Neural progenitor cell (in vitro differentiated cells): ENCODE data around the gene SLC10A7. TPM values are rescaled to one million over a fixed set of nuclear protein-coding genes. Genes with fewer than 3 reads are reported as not detected.

Experiments used
- DNase-seq: peaks from one replicate; pipeline ENCODE4 v3.0.0-alpha.2; 2016; ENCODE audit warnings: low spot score
- H2AFZ ChIP-seq: fragments of 200-600 bp; sonication (generic); replicated peaks from 2 replicates; pipeline ENCODE4 v1.6.1; 2016; ENCODE audit warnings: antibody characterized with exemption
- H3F3A ChIP-seq: fragments of 200-600 bp; sonication (generic); 2 replicates; pipeline ENCODE4 v1.6.1; 2016; ENCODE audit warnings: antibody characterized with exemption, low read depth
- H3K27ac ChIP-seq: fragments of 200-600 bp; sonication (generic); 2 replicates; pipeline ENCODE4 v1.5.1; 2016; ENCODE audit warnings: mild to moderate bottlenecking
- H3K27me3 ChIP-seq: fragments of 200-600 bp; sonication (generic); 2 replicates; pipeline ENCODE4 v1.6.1; 2016; ENCODE audit warnings: mild to moderate bottlenecking, moderate library complexity
- H3K36me3 ChIP-seq: fragments of 200-600 bp; sonication (generic); 2 replicates; pipeline ENCODE4 v1.5.1; 2016
- H3K4me1 ChIP-seq: fragments of 200-600 bp; sonication (generic); 2 replicates; pipeline ENCODE4 v1.6.1; 2016; ENCODE audit warnings: mixed run types
- H3K4me2 ChIP-seq: fragments of 200-600 bp; sonication (generic); 2 replicates; pipeline ENCODE4 v1.6.1; 2016
- H3K4me3 ChIP-seq: fragments of 200-600 bp; sonication (generic); 2 replicates; pipeline ENCODE4 v1.5.1; 2016
- H3K79me2 ChIP-seq: fragments of 200-600 bp; sonication (generic); 2 replicates; pipeline ENCODE4 v1.6.1; 2016; ENCODE audit warnings: low read depth
- H3K9ac ChIP-seq: fragments of 200-600 bp; sonication (generic); 2 replicates; pipeline ENCODE4 v1.6.1; 2016
- H3K9me3 ChIP-seq: fragments of 200-600 bp; sonication (generic); 2 replicates; pipeline ENCODE4 v1.5.1; 2016; ENCODE audit warnings: low read depth
- H4K20me1 ChIP-seq: fragments of 200-600 bp; sonication (generic); 2 replicates; pipeline ENCODE4 v1.6.1; 2016; ENCODE audit warnings: low read depth
- H3K27ac Mint-ChIP-seq: 3 replicates; pipeline ENCODE4 v1.8.0; 2021; ENCODE audit warnings: mixed read lengths
- H3K27me3 Mint-ChIP-seq: 2 replicates; pipeline ENCODE4 v1.8.0; 2022; ENCODE audit warnings: low read depth, mild to moderate bottlenecking, inconsistent platforms, moderate library complexity, mixed read lengths; ENCODE audit not compliant: insufficient read depth
- H3K36me3 Mint-ChIP-seq: 3 replicates; pipeline ENCODE4 v1.8.0; 2021; ENCODE audit warnings: mixed read lengths
- H3K4me1 Mint-ChIP-seq: 3 replicates; pipeline ENCODE4 v1.8.0; 2021; ENCODE audit warnings: mixed read lengths
- H3K4me3 Mint-ChIP-seq: 3 replicates; pipeline ENCODE4 v1.8.0; 2021; ENCODE audit warnings: mild to moderate bottlenecking, moderate library complexity, mixed read lengths
- H3K9me3 Mint-ChIP-seq: 3 replicates; pipeline ENCODE4 v1.8.0; 2020; ENCODE audit warnings: mixed read lengths
- CTCF ChIP-seq: fragments of 200-600 bp; sonication (generic); IDR thresholded peaks from 2 replicates; pipeline ENCODE4 v1.5.1; 2017; ENCODE audit warnings: antibody characterized with exemption, mild to moderate bottlenecking
- EZH2 ChIP-seq: fragments of 200-600 bp; sonication (generic); IDR thresholded peaks from 2 replicates; pipeline ENCODE4 v1.6.1; 2017; ENCODE audit warnings: antibody characterized with exemption, mild to moderate bottlenecking, moderate library complexity
- EZH2phosphoT487 ChIP-seq: fragments of 200-600 bp; sonication (generic); IDR thresholded peaks from 2 replicates; pipeline ENCODE4 v1.6.1; 2017; ENCODE audit warnings: antibody characterized with exemption
- total RNA-seq: library from RNA; depleted of rRNA; stranded (reverse); fragments of >200 nt; gene quantifications from 2 replicates; pipeline ENCODE4 v1.2.3, GENCODE V29; 2015; ENCODE audit warnings: low replicate concordance

SLC10A7 gene
- total RNA-seq, 1 donor from 2014 or later, result 9.9 TPM

GRCh38 chr4:146315184-146315583 is 206.6 kb downstream of the SLC10A7 start:
- Mint-ChIP-seq H3K36me3 (no peaks in the 10 kb centered on the region), H3K4me3 (no peak overlapping the region)

GRCh38 chr4:146311238-146311970 is 210.3 kb downstream of the SLC10A7 start:
- H3K4me1 Mint-ChIP-seq, result peaks cover 7% of the 10 kb centered on the region
- H3K9me3 Mint-ChIP-seq, result no peaks in the 10 kb centered on the region
- H4K20me1 ChIP-seq, result no peaks in the 10 kb centered on the region
- H2AFZ ChIP-seq, result no peak overlapping the region
- no peak overlapping the region for H3K27ac Mint-ChIP-seq
- H3K4me3 Mint-ChIP-seq, result no peak overlapping the region
- no peaks in the 10 kb centered on the region for H3K36me3 Mint-ChIP-seq
- H3K4me3 ChIP-seq, result no peak overlapping the region
- H3K27me3 ChIP-seq, result no peaks in the 10 kb centered on the region
- H3F3A ChIP-seq, result no peaks in the 10 kb centered on the region
- no peak for TF ChIP-seq EZH2
- TF ChIP-seq CTCF, result no peak
- no peak for TF ChIP-seq EZH2phosphoT487
- H3K79me2 ChIP-seq, result no peaks in the 10 kb centered on the region
- no peak overlapping the region for H3K27ac ChIP-seq
- H3K9ac ChIP-seq, result no peak overlapping the region
- H3K27me3 Mint-ChIP-seq, result peaks cover 2% of the 10 kb centered on the region
- H3K36me3 ChIP-seq, result no peaks in the 10 kb centered on the region
- H3K4me1 ChIP-seq, result no peaks in the 10 kb centered on the region
- no peaks in the 10 kb centered on the region for H3K9me3 ChIP-seq
- no peak overlapping the region for H3K4me2 ChIP-seq
- no peak for DNase-seq

More at GRCh38 chr4:146315184-146315583, 206.6 kb downstream of the SLC10A7 start:
- TF ChIP-seq EZH2phosphoT487, result no peak
- no peak for TF ChIP-seq CTCF
- TF ChIP-seq EZH2, result no peak
- no peak overlapping the region for H3K4me3 ChIP-seq
- no peaks in the 10 kb centered on the region for H3K79me2 ChIP-seq
- no peak overlapping the region for H3K27ac ChIP-seq
- Mint-ChIP-seq H3K4me1 (no peaks in the 10 kb centered on the region), H3K9me3 (no peaks in the 10 kb centered on the region), H3K27ac (no peak overlapping the region), H3K27me3 (no peaks in the 10 kb centered on the region)
- H3K27me3 ChIP-seq, result no peaks in the 10 kb centered on the region
- H3K9ac ChIP-seq, result no peak overlapping the region
- no peaks in the 10 kb centered on the region for H3K9me3 ChIP-seq
- H3F3A ChIP-seq, result no peaks in the 10 kb centered on the region
- H3K4me2 ChIP-seq, result no peak overlapping the region
- no peak overlapping the region for H2AFZ ChIP-seq
- no peaks in the 10 kb centered on the region for H3K4me1 ChIP-seq
- H3K36me3 ChIP-seq, result no peaks in the 10 kb centered on the region
- H4K20me1 ChIP-seq, result no peaks in the 10 kb centered on the region
- no peak for DNase-seq

DNA sequence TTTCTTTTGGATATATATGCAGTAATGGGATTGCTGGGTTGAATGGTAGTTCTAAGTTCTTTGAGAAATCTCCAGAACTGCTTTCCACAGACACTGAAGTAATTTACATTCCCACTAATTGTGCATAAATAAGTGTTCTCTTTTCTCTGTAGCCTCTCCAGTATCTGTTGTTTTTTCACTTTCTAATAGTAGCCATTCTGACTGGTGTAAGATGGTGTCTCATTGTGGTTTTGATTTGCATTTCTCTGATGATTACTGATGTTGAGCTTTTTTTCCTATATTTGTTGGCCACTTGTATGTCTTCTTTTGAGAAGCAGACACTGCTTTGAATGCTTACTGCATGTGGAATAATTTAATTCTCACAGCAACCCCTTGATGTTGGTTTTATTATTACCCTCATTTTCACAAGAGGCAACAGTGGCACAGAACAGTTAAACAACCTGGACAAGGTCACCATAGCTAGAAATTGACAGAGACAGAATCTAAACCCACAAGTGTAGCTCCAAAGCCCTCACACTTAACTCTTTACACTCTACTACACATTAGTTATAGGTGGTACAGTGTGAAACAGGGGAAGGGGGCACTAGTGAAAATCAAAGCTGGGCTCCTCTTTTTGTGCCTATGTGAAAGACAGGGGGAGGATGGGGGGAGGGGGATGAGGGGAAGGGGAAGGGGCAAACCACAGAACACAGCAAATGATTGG is 211.3 kb downstream of the SLC10A7 start:
- Histone ChIP-seq H3K4me1 (no peaks in the 10 kb centered on the region), H4K20me1 (no peaks in the 10 kb centered on the region), H3K27ac (no peak overlapping the region), H3K9ac (no peak overlapping the region), H3K9me3 (no peaks in the 10 kb centered on the region), H3K4me2 (no peak overlapping the region), H3F3A (no peaks in the 10 kb centered on the region), H3K79me2 (no peaks in the 10 kb centered on the region), H2AFZ (no peak overlapping the region), H3K27me3 (no peaks in the 10 kb centered on the region), H3K4me3 (no peak overlapping the region), H3K36me3 (no peaks in the 10 kb centered on the region)
- no peaks in the 10 kb centered on the region for H3K9me3 Mint-ChIP-seq
- H3K4me1 Mint-ChIP-seq, result peaks cover 7% of the 10 kb centered on the region
- no peak overlapping the region for H3K27ac Mint-ChIP-seq
- peaks cover 2% of the 10 kb centered on the region for H3K27me3 Mint-ChIP-seq
- no peak for TF ChIP-seq EZH2phosphoT487
- no peak for TF ChIP-seq CTCF
- TF ChIP-seq EZH2, result no peak
- DNase-seq, result no peak
- no peak overlapping the region for H3K4me3 Mint-ChIP-seq
- H3K36me3 Mint-ChIP-seq, result no peaks in the 10 kb centered on the region
